ENCODE results near the gene SOAT1.
"Not testable (repeated sequence)": the region's sequence is repeated elsewhere in the genome, so short reads cannot be mapped to it uniquely, and the experiment has no call there.

Gene SOAT1

GRCh38 chr1:179352236-179352635 is 58.6 kb downstream of the SOAT1 start:
- DNase-seq (ENCODE audit: low read depth, low spot score), result no peak

GRCh38 chr1:179353546-179353945 is 59.9 kb downstream of the SOAT1 start:
- peak; percentile 64 for DNase-seq (ENCODE audit: low read depth, low spot score)

- DNase-seq (ENCODE audit: low read depth, low spot score), result not testable (repeated sequence)
Measured at GRCh38 chr1:179361631-179362030, 68.0 kb downstream of the SOAT1 start.

GRCh38 chr1:179365342-179366092 is 71.9 kb downstream of the SOAT1 start, which contains the start of gene AXDND1:
TSS of gene AXDND1 (plus strand) at chr1:179365971. CDS start at chr1:179366510, 539 bp downstream.
- peak; percentile 90 for DNase-seq (ENCODE audit: low read depth, low spot score)

DNA sequence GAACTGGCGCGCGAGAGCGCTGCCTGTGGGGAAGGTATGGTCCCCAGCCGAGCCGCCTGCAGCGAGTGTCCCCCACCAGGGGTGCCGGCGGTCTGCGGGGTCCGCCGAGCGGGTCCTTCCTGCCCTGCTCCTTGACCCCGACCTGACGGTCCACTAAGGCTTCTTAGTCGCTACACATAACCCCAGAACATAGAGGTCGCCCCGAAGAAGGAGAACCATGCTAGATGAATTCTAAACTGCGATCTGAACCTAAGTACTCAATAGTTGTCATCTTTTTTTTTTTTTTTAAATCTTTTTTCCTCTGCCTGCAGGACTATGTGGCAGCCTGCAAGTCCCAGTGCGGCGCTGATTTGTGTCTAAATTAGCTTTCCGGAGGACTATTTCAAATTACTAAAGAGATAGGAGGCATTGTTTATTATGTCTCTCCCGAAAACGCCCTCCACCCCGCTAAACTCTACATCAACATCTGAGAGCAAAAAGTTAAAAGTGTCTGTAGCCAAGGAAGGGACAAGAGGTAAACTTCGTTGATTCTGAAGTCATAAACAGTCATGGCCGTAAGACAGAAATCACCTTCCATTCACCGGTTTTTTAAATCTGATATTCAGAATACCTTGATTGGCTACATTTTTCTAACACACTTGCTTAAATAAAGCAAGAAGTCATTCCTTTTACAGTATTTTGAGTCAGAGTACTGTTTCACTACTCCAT is 72.7 kb downstream of the SOAT1 start:
- DNase-seq (ENCODE audit: low read depth, low spot score), result peak; percentile 41

DNA sequence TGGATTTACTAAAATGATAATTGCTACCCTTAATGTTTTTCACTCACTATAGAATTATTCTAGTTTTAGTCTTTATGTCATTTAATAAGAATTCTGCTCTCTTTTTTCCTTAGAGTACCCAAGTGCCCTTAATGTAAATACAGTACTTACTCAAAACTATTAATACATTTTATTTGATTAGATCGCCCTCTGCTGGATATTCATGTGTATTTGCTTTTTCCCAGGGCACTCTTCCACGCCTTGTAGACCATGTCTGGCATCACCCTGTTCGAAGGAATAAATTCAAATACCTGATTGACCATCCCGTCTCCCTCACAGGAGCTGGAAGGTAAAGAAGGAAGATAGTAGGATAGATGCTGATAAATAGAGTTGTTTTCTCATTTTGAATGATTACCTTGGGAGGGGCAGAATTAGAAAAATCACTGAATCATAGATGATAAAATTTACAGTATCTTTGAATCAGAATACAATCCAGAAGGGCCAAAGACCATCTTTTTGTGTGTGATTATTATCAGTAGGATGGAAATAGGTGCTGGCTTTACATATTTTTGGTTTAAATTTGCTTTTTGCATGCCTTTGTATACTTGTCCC is 76.2 kb downstream of the SOAT1 start:
- DNase-seq (ENCODE audit: low read depth, low spot score), result peak; percentile 78

DNA sequence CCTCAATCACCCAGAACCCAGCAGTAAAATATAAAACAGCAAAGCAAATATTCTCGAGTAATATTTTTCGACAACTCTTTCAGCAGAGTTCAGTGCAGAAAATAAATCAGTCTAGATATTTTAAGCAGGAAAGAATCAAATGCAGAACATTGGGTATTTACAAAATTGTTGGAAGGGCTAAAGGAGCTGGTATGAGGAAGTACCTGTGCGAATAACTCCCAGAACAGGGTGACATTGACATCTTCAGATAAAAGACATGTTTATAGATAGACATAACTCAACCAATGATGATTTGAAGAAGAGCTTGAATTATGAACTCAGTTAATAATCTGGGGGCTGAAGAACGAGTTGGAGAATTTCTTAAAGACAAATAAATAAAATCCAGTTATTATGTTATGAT is 78.6 kb downstream of the SOAT1 start:
- no peak for DNase-seq (ENCODE audit: low read depth, low spot score)

GRCh38 chr1:179376223-179376622 is 82.6 kb downstream of the SOAT1 start:
- no peak for DNase-seq (ENCODE audit: low read depth, low spot score)

GRCh38 chr1:179380299-179380698 is 86.7 kb downstream of the SOAT1 start:
- no peak for DNase-seq (ENCODE audit: low read depth, low spot score)

GRCh38 chr1:179384027-179384426 is 90.4 kb downstream of the SOAT1 start:
- DNase-seq (ENCODE audit: low read depth, low spot score), result no peak

DNA sequence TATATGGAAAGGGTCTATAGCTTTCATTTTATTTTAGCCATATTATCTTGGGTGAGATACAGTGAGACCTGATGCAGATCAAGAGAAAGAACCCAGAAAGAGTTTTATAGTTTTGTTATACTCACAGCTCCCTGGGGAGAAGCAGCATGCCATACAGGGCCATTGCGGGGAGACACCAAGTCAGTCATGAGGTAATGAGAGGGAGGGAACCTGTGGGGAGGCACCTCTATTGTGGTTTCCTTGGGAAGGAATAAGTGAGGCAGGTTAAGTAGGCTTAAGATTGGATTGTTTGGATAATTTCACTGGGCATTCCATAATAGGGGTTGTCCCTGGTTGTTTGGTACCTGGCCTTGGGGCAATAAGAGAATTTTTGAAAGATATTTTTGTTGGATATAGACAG is 91.9 kb downstream of the SOAT1 start:
- no peak for DNase-seq (ENCODE audit: low read depth, low spot score)

DNA sequence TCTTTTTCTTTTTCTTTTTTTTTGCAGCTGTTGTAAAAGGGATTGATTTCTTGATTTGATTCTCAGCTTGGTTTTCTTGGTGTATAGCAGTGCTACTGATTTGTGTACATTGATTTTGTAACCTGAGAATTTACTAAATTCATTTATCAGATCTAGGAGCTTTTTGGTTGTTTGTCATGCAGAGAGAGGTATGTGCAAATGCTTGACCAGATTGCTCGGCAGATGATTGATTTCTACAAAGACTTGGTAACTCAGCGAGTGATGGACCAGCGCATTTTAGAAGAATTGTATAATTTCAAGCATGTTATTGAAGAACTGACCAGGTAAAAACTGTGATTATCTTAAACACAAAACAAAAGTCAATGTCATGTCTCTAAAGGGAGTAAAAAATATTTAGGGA is 100.1 kb downstream of the SOAT1 start:
- no peak for DNase-seq (ENCODE audit: low read depth, low spot score)

DNA sequence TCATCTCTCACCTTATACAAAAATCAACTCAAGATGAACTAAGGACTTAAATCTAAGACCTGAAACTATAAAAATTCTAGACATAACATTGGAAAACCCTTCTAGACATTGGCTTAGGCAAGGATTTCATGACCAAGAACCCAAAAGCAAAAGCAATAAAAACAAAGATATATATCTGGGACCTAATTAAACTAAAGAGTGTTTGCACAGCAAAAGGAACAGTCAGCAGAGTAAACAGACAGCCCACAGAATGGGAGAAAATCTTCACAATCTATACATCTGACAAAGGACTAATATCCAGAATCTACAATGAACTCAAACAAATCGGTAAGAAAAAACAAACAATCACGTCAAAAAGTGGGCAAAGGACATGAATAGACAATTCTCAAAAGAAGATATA is 105.8 kb downstream of the SOAT1 start:
- DNase-seq (ENCODE audit: low read depth, low spot score), result not testable (repeated sequence)

Data from astrocyte of the hippocampus (primary cell).